Dedifferentiated amniotic fluid mesenchymal stem cell (primary cell): ENCODE data around the gene RFXANK.

ENCODE experiments used
- DNase-seq: peaks from one replicate; pipeline ENCODE4 v3.0.0-alpha.2; 2016; ENCODE audit errors: extremely low spot score

The RFXANK gene

DNA sequence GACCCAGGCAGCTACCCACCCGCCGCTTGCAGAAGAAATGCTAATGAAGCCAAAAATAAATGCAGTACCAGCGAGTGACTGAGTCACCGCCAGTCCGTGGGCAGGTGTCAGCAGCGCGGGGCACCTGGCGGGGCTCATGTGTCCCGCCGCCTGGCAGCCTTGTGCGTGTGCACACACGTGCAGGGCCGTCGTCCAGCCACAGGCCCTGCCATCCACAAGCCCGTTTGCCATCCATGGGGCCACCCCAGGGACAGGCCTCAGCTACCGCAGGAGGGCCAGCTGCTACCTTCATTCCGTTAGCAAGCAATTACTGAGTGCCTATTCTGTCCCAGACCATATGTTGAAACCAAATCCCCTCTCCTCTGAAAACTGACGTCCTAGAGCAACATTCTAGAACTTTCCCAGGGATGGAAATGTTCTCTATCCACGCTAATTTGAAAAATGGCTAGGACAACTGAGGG is 40.2 kb downstream of the RFXANK start:
- no peak for DNase-seq

DNA sequence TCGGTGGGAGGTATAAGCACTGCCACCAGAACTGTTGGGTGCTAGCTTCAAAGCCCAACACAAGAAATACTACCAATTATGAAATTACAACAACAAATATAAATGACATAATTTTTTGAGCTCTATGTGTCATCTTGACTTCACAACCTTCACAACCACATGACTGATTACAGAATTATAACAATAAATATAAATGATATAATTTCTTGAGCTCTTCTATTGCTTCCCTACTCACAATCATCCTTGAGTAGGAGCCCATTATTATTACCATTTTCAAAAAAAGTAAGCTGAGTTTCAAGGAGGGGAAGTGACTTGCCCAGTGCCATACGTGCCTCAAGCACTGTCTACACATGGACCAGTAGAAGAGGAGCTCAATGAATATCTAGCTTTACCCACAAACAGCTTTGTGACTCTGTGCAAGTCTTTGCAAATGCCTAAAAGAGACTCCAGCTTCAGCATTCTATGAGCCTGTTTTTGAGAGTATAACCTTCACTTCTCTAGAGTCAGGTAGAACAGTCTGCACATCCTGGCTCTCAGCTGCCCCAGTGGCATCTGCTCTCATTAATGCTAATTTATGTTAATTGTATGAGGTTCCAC is 42.3 kb downstream of the RFXANK start:
- no peak for DNase-seq

- no peak for DNase-seq
Observed at GRCh38 chr19:19236173-19236572, 44.1 kb downstream of the RFXANK start.

DNA sequence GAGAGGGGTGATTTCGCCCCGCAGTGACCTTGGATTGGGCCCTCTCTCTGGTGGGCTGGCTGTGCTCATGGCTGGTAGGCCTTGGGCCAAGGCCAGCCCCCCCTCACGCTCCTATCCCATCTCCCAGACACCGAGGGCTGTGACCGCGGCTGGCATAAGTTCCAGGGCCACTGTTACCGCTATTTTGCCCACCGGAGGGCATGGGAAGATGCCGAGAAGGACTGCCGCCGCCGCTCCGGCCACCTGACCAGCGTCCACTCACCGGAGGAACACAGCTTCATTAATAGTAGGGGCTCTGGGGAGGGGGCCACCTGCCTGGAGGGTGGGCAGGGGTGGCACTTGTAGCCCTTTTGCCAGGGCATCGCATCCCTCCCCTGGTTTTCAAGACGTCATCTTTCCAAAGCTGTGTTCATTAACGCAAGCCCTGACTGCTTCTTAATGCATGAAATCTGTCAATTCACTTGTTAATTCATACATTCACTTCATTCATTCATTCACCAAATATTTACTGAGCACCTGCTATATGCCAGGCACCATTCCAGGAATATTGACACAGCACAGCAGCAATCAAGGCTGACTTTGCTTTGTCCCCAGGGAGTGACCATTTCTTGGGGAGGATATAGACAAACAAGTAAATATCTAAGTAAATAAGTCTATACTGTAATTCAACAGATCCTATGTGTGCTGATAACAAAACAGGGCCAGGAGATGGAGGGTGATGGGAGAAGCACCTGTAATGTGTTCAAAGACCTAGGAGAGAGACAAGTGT is 46.3 kb downstream of the RFXANK start:
- DNase-seq: no peak

- DNase-seq: no peak
Observed at GRCh38 chr19:19239675-19240074, 47.6 kb downstream of the RFXANK start.

GRCh38 chr19:19240476-19240875 is 48.4 kb downstream of the RFXANK start:
- no peak for DNase-seq

- DNase-seq: no peak
Observed at GRCh38 chr19:19250196-19250801, 58.2 kb downstream of the RFXANK start.
